Activated CD4-positive, alpha-beta T cell treated with anti-CD3 and anti-CD28 coated beads for 24 hours (primary cell): ENCODE measurements around the gene PRICKLE2.

Source experiments
- DNase-seq, 2 donors: peaks; one replicate each; pipeline ENCODE4 v3.0.0-alpha.2; 2020; ENCODE audit warnings: low read depth in 2 of 2

Gene PRICKLE2

GRCh38 chr3:64247991-64248646 is 22.9 kb upstream of the PRICKLE2 start:
- no peak for DNase-seq

- DNase-seq, result no peak
Measured at GRCh38 chr3:64244011-64244942, 19.0 kb upstream of the PRICKLE2 start.

GRCh38 chr3:64242435-64242834 is 17.2 kb upstream of the PRICKLE2 start:
- DNase-seq, result no peak

- DNase-seq, result no peak
Measured at GRCh38 chr3:64240959-64241358, 15.7 kb upstream of the PRICKLE2 start.

DNA sequence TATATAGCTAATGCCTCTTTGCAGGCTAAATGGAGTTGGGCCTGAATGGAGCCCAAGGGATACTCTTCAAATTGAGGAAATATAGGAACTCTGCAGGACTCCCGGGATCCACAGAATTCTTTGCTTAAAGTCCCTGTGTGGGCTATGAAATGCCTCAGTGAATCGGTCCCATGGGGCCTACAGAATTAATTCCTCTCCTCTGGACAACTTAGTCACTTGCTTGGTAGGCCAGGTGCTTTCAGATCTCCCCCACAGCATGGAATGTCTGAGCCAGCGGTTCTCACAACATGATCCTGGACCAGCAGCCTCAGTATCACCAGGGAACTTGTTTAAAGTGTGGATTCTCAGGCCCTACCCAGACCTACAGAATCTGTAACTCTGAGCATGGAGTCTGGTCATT is 15.1 kb upstream of the PRICKLE2 start:
- DNase-seq, result no peak

- no peak for DNase-seq
Measured at GRCh38 chr3:64239841-64240240, 14.6 kb upstream of the PRICKLE2 start.

- DNase-seq, result no peak
Measured at GRCh38 chr3:64238971-64239667, 13.9 kb upstream of the PRICKLE2 start.

- DNase-seq, result no peak
Measured at GRCh38 chr3:64237083-64237482, 11.8 kb upstream of the PRICKLE2 start.

- DNase-seq, result no peak
Measured at GRCh38 chr3:64235605-64236004, 10.3 kb upstream of the PRICKLE2 start.

- DNase-seq, result no peak
Measured at GRCh38 chr3:64234571-64234970, 9.3 kb upstream of the PRICKLE2 start.

- no peak for DNase-seq
Measured at GRCh38 chr3:64232821-64233220, 7.6 kb upstream of the PRICKLE2 start.

GRCh38 chr3:64229903-64230302 is 4.6 kb upstream of the PRICKLE2 start:
- no peak for DNase-seq

DNA sequence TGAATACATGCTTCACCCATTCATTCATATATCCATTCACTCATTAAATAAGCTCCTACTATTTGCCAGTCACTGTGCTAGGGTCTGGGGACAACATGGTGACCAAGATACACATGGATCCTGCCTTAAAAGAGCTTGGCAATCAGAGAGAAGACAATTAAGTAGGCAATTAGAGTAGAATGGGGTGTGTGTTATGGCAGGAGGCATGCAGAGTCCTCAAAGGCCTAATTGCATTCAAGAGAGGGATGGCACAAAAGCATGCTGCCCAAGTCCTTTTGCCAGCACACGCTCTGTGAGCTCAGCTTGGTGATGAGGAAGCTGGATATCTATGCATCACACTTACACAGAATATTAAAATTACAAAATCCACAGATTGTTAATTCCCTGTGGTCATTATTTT is 2.8 kb upstream of the PRICKLE2 start:
- no peak for DNase-seq

GRCh38 chr3:64226730-64227129 is 1.5 kb upstream of the PRICKLE2 start:
- DNase-seq, result no peak

GRCh38 chr3:64225695-64226499 is 631 bp upstream of the PRICKLE2 start:
- no peak for DNase-seq

GRCh38 chr3:64223791-64224745 is 1.2 kb downstream of the PRICKLE2 start:
- no peak for DNase-seq

DNA sequence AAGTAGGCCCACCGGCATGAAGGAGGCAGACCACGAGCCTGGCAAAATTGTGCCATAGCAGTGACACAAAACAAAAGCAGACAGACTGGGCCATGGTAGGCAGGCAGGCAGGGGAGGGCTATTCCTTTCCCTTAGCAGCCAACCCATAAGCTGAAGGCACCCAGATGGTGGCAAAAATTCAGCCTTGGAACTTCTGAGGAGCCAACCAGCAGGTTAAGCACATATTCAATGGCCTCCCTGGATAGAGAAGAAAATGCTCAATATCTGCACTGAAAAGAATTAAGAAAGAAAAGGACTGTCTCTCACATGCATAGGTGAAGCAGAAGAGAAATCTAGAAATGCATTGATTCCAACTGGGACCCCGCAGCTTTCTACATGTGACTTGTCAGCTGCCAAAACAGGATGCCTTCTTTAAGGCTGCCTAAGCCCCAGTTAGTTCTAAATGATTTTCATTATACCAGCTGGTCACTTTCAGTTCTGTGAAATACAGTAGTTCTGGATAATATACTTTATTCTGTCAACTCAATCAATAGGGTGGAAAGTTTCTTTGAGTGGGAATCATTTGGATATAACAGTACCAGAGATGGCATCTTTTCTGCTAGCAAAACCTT is 2.7 kb downstream of the PRICKLE2 start:
- no peak for DNase-seq

DNA sequence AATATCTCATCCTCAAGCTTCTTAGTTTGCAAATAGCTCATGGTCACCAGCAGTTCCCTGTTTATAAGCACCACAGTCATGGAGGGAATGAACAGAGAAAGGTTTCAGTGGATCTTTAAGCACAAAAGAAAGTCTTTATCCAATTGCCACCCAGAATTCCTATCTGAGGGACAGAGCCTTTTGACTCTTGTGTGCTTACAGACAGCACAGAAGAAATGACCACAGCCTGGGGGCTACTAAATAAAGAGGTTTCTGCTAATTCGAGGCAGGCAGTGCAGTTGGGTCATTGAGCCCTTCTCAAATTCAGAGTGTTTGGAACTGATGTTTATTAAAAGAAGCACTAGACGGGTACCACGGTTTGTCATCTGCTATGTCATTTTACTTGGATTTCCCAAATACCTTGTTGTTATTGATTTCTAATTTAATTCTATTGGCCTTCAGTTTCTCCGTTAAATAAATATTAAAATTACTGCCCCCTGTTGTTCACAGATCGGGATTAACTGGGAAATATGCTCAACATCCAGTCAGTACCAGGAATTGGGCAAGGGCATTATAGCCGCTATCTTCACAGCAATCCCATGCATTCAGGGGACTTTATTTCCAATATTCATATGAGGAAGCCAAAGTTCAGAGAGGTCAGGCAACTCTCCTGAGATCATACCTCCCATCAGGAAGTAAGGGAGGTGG is 3.6 kb downstream of the PRICKLE2 start:
- DNase-seq, result no peak

GRCh38 chr3:64220161-64220914 is 4.9 kb downstream of the PRICKLE2 start:
- DNase-seq, result no peak
